ENCODE data around the gene MTF2.
"Not testable (repeated sequence)": the region's sequence is repeated elsewhere in the genome, so short reads cannot be mapped to it uniquely, and the experiment has no call there.

The MTF2 gene

GRCh38 chr1:93163314-93163713, 84.2 kb downstream of the MTF2 start:
- not testable (repeated sequence) for H3K4ac ChIP-seq (ENCODE audit: low read depth, low read length)

GRCh38 chr1:93164816-93165215, 85.7 kb downstream of the MTF2 start:
- no peak for DNase-seq
- peaks cover 2% of the 10 kb centered on the region for H3K79me2 ChIP-seq (ENCODE audit: control insufficient read depth, insufficient read depth, low read length, poor library complexity)
- no peak overlapping the region for H3K27ac ChIP-seq (ENCODE audit: low read depth, low read length)
- no peak overlapping the region for H2AFZ ChIP-seq (ENCODE audit: insufficient read depth, low read length, poor library complexity)
- no peak overlapping the region for H3K4me2 ChIP-seq (ENCODE audit: low read length)
- no peaks in the 10 kb centered on the region for H3K27me3 ChIP-seq (ENCODE audit: insufficient read depth, low read length)
- H2AK5ac ChIP-seq (ENCODE audit: low read length) = no peak overlapping the region
- H3K9ac ChIP-seq (ENCODE audit: low read length) = no peak overlapping the region
- no peak overlapping the region for H3K14ac ChIP-seq (ENCODE audit: low read length)
- H2BK12ac ChIP-seq (ENCODE audit: low read length) = no peak overlapping the region
- peak overlapping the region; percentile 42 for H4K8ac ChIP-seq (ENCODE audit: low read depth, low read length)
- no peaks in the 10 kb centered on the region for H3K79me1 ChIP-seq (ENCODE audit: low read length)
- H3K18ac ChIP-seq (ENCODE audit: low read length) = no peak overlapping the region
- WGBS (ENCODE audit: extremely low coverage, insufficient coverage, insufficient read length) = no CpG with 5 or more reads among the region's 2 CpGs
- H2BK120ac ChIP-seq (ENCODE audit: insufficient read depth, low read length, poor library complexity) = no peak overlapping the region
- H3K4ac ChIP-seq (ENCODE audit: low read depth, low read length) = peak overlapping the region; percentile 62
- H2BK5ac ChIP-seq (ENCODE audit: low read depth, low read length, poor library complexity) = no peak overlapping the region
- H4K12ac ChIP-seq (ENCODE audit: low read depth, low read length) = no peak overlapping the region
- H3K23ac ChIP-seq (ENCODE audit: low read length) = no peak overlapping the region
- H4K91ac ChIP-seq (ENCODE audit: low read depth, low read length) = no peak overlapping the region
- no peak overlapping the region for H3K4me3 ChIP-seq (ENCODE audit: low read depth, low read length)
- H3K4me1 ChIP-seq (ENCODE audit: control insufficient read depth in 1 of 2, insufficient read depth in 2 of 2, low read length in 2 of 2) = no peaks in the 10 kb centered on the region
- H3K9me3 ChIP-seq (ENCODE audit: insufficient read depth, low read depth, low read length) = no peaks in the 10 kb centered on the region
- peaks cover 0 to 2% of the 10 kb centered on the region in 2 experiments for H3K36me3 ChIP-seq (ENCODE audit: control insufficient read depth in 1 of 2, insufficient read depth in 2 of 2, low read length in 2 of 2)

More at GRCh38 chr1:93163314-93163713, 84.2 kb downstream of the MTF2 start:
- H2BK12ac ChIP-seq (ENCODE audit: low read length); H2BK120ac ChIP-seq (ENCODE audit: insufficient read depth, low read length, poor library complexity); H2AK5ac ChIP-seq (ENCODE audit: low read length); DNase-seq; H3K23ac ChIP-seq (ENCODE audit: low read length); H3K4me1 ChIP-seq (ENCODE audit: control insufficient read depth in 1 of 2, insufficient read depth in 2 of 2, low read length in 2 of 2); H2BK5ac ChIP-seq (ENCODE audit: low read depth, low read length, poor library complexity); H3K9ac ChIP-seq (ENCODE audit: low read length); H4K91ac ChIP-seq (ENCODE audit: low read depth, low read length); H2AFZ ChIP-seq (ENCODE audit: insufficient read depth, low read length, poor library complexity); H3K27ac ChIP-seq (ENCODE audit: low read depth, low read length); H3K79me1 ChIP-seq (ENCODE audit: low read length); H3K9me3 ChIP-seq (ENCODE audit: insufficient read depth, low read depth, low read length); H4K8ac ChIP-seq (ENCODE audit: low read depth, low read length); H3K4me2 ChIP-seq (ENCODE audit: low read length); H3K36me3 ChIP-seq (ENCODE audit: control insufficient read depth in 1 of 2, insufficient read depth in 2 of 2, low read length in 2 of 2); H3K18ac ChIP-seq (ENCODE audit: low read length); H3K14ac ChIP-seq (ENCODE audit: low read length); H4K12ac ChIP-seq (ENCODE audit: low read depth, low read length); H3K27me3 ChIP-seq (ENCODE audit: insufficient read depth, low read length); H3K4me3 ChIP-seq (ENCODE audit: low read depth, low read length); H3K79me2 ChIP-seq (ENCODE audit: control insufficient read depth, insufficient read depth, low read length, poor library complexity): not testable (repeated sequence)
- no CpG with 5 or more reads among the region's 8 CpGs for WGBS (ENCODE audit: extremely low coverage, insufficient coverage, insufficient read length)

DNA sequence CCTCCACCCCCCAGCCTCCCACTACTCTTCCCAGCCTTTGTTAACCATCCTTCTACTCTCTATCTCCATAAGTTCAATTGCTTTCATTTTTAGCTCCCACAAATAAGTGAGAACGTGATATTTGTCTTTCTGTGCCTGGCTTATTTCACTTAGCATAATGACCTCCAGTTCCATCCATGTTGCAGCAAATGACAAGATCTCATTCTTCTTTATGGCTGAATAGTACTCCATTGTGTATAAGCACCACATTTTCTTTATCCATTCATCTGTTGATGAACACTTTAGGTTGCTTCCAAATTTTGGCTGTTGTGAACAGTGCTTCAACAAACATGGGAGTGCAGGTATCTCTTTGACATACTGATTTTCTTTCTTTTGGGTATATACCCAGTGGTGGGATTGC, 86.8 kb downstream of the MTF2 start:
- H3K27ac ChIP-seq (ENCODE audit: low read depth, low read length); H2AFZ ChIP-seq (ENCODE audit: insufficient read depth, low read length, poor library complexity); H2AK5ac ChIP-seq (ENCODE audit: low read length); H3K23ac ChIP-seq (ENCODE audit: low read length); H3K4me3 ChIP-seq (ENCODE audit: low read depth, low read length); H3K4ac ChIP-seq (ENCODE audit: low read depth, low read length); H4K12ac ChIP-seq (ENCODE audit: low read depth, low read length); H3K14ac ChIP-seq (ENCODE audit: low read length); H4K91ac ChIP-seq (ENCODE audit: low read depth, low read length); H3K4me2 ChIP-seq (ENCODE audit: low read length); H3K18ac ChIP-seq (ENCODE audit: low read length); H3K79me1 ChIP-seq (ENCODE audit: low read length); H2BK5ac ChIP-seq (ENCODE audit: low read depth, low read length, poor library complexity); H3K9me3 ChIP-seq (ENCODE audit: insufficient read depth, low read depth, low read length); H3K4me1 ChIP-seq (ENCODE audit: control insufficient read depth in 1 of 2, insufficient read depth in 2 of 2, low read length in 2 of 2); DNase-seq; H3K27me3 ChIP-seq (ENCODE audit: insufficient read depth, low read length); H2BK120ac ChIP-seq (ENCODE audit: insufficient read depth, low read length, poor library complexity); H3K9ac ChIP-seq (ENCODE audit: low read length); H4K8ac ChIP-seq (ENCODE audit: low read depth, low read length); H3K79me2 ChIP-seq (ENCODE audit: control insufficient read depth, insufficient read depth, low read length, poor library complexity); H3K36me3 ChIP-seq (ENCODE audit: control insufficient read depth in 1 of 2, insufficient read depth in 2 of 2, low read length in 2 of 2); H2BK12ac ChIP-seq (ENCODE audit: low read length): not testable (repeated sequence)
- no CpG with 5 or more reads among the region's 1 CpG for WGBS (ENCODE audit: extremely low coverage, insufficient coverage, insufficient read length)

GRCh38 chr1:93167006-93167405, 87.9 kb downstream of the MTF2 start:
- H4K12ac ChIP-seq (ENCODE audit: low read depth, low read length) = no peak overlapping the region
- H3K4me3 ChIP-seq (ENCODE audit: low read depth, low read length) = no peak overlapping the region
- no peak overlapping the region for H2BK12ac ChIP-seq (ENCODE audit: low read length)
- DNase-seq = no peak
- no peak overlapping the region for H3K9ac ChIP-seq (ENCODE audit: low read length)
- no peak overlapping the region for H2AFZ ChIP-seq (ENCODE audit: insufficient read depth, low read length, poor library complexity)
- no peak overlapping the region for H3K23ac ChIP-seq (ENCODE audit: low read length)
- no peak overlapping the region for H3K4ac ChIP-seq (ENCODE audit: low read depth, low read length)
- H3K4me2 ChIP-seq (ENCODE audit: low read length) = no peak overlapping the region
- no peak overlapping the region for H4K8ac ChIP-seq (ENCODE audit: low read depth, low read length)
- H3K4me1 ChIP-seq (ENCODE audit: control insufficient read depth in 1 of 2, insufficient read depth in 2 of 2, low read length in 2 of 2) = no peaks in the 10 kb centered on the region
- H4K91ac ChIP-seq (ENCODE audit: low read depth, low read length) = no peak overlapping the region
- no peak overlapping the region for H2AK5ac ChIP-seq (ENCODE audit: low read length)
- H2BK5ac ChIP-seq (ENCODE audit: low read depth, low read length, poor library complexity) = no peak overlapping the region
- peaks cover 0 to 2% of the 10 kb centered on the region in 2 experiments for H3K36me3 ChIP-seq (ENCODE audit: control insufficient read depth in 1 of 2, insufficient read depth in 2 of 2, low read length in 2 of 2)
- H3K9me3 ChIP-seq (ENCODE audit: insufficient read depth, low read depth, low read length) = no peaks in the 10 kb centered on the region
- H3K14ac ChIP-seq (ENCODE audit: low read length) = no peak overlapping the region
- no peak overlapping the region for H3K18ac ChIP-seq (ENCODE audit: low read length)
- no peak overlapping the region for H2BK120ac ChIP-seq (ENCODE audit: insufficient read depth, low read length, poor library complexity)
- no peaks in the 10 kb centered on the region for H3K79me1 ChIP-seq (ENCODE audit: low read length)
- H3K79me2 ChIP-seq (ENCODE audit: control insufficient read depth, insufficient read depth, low read length, poor library complexity) = peaks cover 2% of the 10 kb centered on the region
- H3K27me3 ChIP-seq (ENCODE audit: insufficient read depth, low read length) = no peaks in the 10 kb centered on the region
- H3K27ac ChIP-seq (ENCODE audit: low read depth, low read length) = no peak overlapping the region

Measured in trophoblast cell (in vitro differentiated cells and primary cell).